ENCODE measurements around the gene IMPA2.

IMPA2 gene

DNA sequence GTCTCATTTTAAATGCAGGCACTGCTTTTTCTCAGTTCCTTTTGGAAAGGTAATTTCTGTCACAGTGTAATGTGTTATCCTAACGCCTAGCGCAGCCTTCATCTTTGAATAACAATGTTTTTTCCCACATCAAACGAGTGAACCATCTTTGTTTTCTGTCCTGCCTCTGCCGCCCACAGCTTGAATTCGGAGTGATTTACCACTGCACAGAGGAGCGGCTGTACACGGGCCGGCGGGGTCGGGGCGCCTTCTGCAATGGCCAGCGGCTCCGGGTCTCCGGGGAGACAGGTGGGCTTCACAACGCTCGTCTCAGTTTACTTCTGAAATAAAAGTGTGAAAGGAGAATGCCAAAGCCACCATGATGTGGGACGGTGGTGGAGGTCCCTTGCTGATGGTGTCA is 32.8 kb downstream of the IMPA2 start:
- no peak for DNase-seq (ENCODE audit: extremely low spot score)
- TF ChIP-seq, protein P1, sequence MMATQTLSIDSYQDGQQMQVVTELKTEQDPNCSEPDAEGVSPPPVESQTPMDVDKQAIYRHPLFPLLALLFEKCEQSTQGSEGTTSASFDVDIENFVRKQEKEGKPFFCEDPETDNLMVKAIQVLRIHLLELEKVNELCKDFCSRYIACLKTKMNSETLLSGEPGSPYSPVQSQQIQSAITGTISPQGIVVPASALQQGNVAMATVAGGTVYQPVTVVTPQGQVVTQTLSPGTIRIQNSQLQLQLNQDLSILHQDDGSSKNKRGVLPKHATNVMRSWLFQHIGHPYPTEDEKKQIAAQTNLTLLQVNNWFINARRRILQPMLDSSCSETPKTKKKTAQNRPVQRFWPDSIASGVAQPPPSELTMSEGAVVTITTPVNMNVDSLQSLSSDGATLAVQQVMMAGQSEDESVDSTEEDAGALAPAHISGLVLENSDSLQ (IDR thresholded peaks at IDR 0.05) = no peak
- TF ChIP-seq L3MBTL2 (conservative IDR thresholded peaks at IDR 0.05) (no peak), CTBP1 (IDR thresholded peaks at IDR 0.05; ENCODE audit: borderline replicate concordance) (no peak), SUZ12 (IDR thresholded peaks at IDR 0.05) (no peak), ARNT (IDR thresholded peaks at IDR 0.05) (no peak), ZNF384 (IDR thresholded peaks at IDR 0.05) (no peak), LEF1 (IDR thresholded peaks at IDR 0.05; ENCODE audit: borderline replicate concordance) (no peak), BHLHE40 (IDR thresholded peaks at IDR 0.05; ENCODE audit: borderline replicate concordance) (no peak), TARDBP (IDR thresholded peaks at IDR 0.05) (no peak), NFRKB (IDR thresholded peaks at IDR 0.05) (no peak), HDGF (IDR thresholded peaks at IDR 0.05; ENCODE audit: borderline replicate concordance) (no peak), FOXA1 (IDR thresholded peaks at IDR 0.05) (no peak), FOXK2 (IDR thresholded peaks at IDR 0.05) (no peak), ELF4 (IDR thresholded peaks at IDR 0.05) (no peak), FOXM1 (IDR thresholded peaks at IDR 0.05; ENCODE audit: borderline replicate concordance) (no peak), SP1 (IDR thresholded peaks at IDR 0.05) (no peak)
- ChIA-PET CTCF (no interaction called here), POLR2A (no interaction called here)

DNA sequence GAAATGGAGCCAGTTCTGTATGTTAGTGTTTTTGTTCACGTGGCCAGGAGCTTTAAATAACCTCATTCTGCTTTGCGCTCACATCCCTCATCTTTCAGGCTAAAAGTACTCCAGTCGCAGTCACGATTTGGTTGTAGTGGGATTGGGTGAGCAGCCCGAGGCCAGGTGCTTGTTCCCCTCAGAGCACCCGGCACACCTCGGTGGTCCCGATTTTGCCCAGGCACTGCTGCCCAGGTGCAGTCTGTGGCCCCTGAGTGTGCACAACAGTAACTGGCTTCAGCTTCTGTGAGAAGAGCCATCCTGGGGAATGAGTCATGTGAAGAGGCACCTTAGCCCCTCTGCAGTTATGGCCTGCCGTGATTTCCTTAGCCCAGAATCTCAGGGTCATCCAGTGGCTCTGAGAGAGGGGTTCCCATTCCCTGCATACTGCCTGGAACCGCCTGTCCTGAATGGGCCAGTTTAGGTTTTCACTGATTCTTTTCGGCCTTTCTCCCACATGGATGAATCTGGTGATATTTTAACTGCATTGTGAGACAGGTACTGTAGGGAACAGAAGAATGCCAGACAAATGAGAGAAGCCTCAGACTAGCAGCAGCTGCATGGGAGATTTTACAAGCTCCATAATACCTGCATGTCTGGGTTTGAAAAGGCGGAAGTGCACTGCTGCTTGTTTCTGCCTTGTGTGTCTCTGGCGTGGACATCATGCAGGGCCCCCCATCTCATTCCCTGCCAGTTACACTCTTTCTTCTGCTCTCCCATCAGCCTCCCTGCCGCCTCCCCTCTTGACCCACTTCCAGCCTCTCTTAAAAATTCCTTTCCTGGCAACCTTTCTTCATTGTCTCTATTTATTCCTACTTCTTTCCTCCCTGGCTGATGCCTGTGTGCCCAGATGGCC is 33.5 kb downstream of the IMPA2 start:
- ChIA-PET CTCF (interaction anchor here (1.3 kb wide), 1 partner anchor 24 kb away, joined by 3 read pairs; no protein-coding TSS in a partner anchor), POLR2A (no interaction called here)
- TF ChIP-seq TARDBP (IDR thresholded peaks at IDR 0.05) (no peak), LEF1 (IDR thresholded peaks at IDR 0.05; ENCODE audit: borderline replicate concordance) (no peak), CTBP1 (IDR thresholded peaks at IDR 0.05; ENCODE audit: borderline replicate concordance) (no peak), FOXM1 (IDR thresholded peaks at IDR 0.05; ENCODE audit: borderline replicate concordance) (no peak), SP1 (IDR thresholded peaks at IDR 0.05) (no peak), FOXK2 (IDR thresholded peaks at IDR 0.05) (no peak), ZNF384 (IDR thresholded peaks at IDR 0.05) (no peak), NFRKB (IDR thresholded peaks at IDR 0.05) (no peak), HDGF (IDR thresholded peaks at IDR 0.05; ENCODE audit: borderline replicate concordance) (no peak), FOXA1 (IDR thresholded peaks at IDR 0.05) (no peak), SUZ12 (IDR thresholded peaks at IDR 0.05) (no peak)
- TF ChIP-seq, protein P1 (IDR thresholded peaks at IDR 0.05) = no peak
- no peak for DNase-seq (ENCODE audit: extremely low spot score)

DNA sequence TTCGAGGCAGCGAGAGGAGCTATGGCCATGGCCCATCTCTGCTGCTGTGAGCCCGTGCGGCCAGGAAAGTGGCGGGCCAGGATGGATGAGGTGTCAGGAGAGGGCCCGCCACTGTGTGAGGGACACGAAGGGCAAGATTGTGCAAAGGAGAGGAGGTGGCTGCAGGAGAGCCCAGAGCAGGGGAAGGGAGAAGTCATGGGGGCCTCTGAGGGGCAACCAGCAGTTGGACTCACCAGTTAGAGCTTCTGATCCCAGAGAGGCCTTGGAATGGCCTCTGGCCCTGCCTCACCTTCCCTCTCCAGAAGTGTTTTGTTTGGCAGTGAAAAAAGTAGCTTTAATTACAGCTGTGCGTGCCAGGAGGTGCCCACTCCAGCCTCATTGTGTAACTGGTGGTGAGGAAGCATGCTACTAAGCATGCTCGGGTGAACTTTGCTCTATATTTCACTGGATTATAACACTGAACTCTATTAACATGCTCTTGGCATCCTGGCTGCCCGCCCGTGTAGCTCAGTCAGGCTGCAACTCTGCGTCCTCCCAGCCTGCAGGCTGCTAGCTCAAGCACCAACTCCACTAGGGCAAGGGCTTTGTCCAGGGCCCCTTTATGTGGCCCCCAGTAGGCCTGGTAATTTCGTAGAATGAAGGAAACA is 34.2 kb downstream of the IMPA2 start:
- TF ChIP-seq FOXA1 (IDR thresholded peaks at IDR 0.05) (no peak), HDGF (IDR thresholded peaks at IDR 0.05; ENCODE audit: borderline replicate concordance) (no peak), LEF1 (IDR thresholded peaks at IDR 0.05; ENCODE audit: borderline replicate concordance) (no peak), ZNF384 (IDR thresholded peaks at IDR 0.05) (no peak), L3MBTL2 (conservative IDR thresholded peaks at IDR 0.05) (no peak), FOXK2 (IDR thresholded peaks at IDR 0.05) (no peak), SUZ12 (IDR thresholded peaks at IDR 0.05) (no peak), BHLHE40 (IDR thresholded peaks at IDR 0.05; ENCODE audit: borderline replicate concordance) (no peak), ARNT (IDR thresholded peaks at IDR 0.05) (no peak), SP1 (IDR thresholded peaks at IDR 0.05) (no peak), TARDBP (IDR thresholded peaks at IDR 0.05) (no peak), CTBP1 (IDR thresholded peaks at IDR 0.05; ENCODE audit: borderline replicate concordance) (no peak), FOXM1 (IDR thresholded peaks at IDR 0.05; ENCODE audit: borderline replicate concordance) (no peak)
- POLR2A ChIA-PET = no interaction called here
- no peak for DNase-seq (ENCODE audit: extremely low spot score)
- CTCF ChIA-PET = interaction anchor here (1.3 kb wide), 1 partner anchor 23 kb away, joined by 3 read pairs; no protein-coding TSS in a partner anchor

DNA sequence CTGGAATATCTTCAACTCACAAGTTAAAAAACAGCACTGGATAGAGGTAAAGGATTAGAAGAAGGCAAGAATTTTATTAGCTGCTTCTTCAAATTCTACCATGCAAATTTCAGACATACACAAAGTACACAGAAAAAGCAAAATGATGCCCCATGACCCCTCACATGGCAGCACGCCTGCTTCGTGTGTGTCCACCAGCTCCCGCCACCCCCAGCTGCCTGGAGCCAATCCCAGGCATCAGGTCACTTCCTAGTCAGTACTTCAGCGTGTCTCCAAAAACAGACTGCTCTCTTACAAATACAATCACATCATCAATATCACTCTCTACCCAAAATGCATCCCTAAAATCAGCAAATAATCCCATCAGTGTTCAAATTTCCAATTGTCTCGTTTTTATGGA is 35.8 kb downstream of the IMPA2 start:
- no peak for TF ChIP-seq SUZ12 (IDR thresholded peaks at IDR 0.05)
- no peak for TF ChIP-seq ARNT (IDR thresholded peaks at IDR 0.05)
- TF ChIP-seq FOXK2 (IDR thresholded peaks at IDR 0.05) = no peak
- TF ChIP-seq FOXA1 (IDR thresholded peaks at IDR 0.05) = no peak
- TF ChIP-seq LEF1 (IDR thresholded peaks at IDR 0.05; ENCODE audit: borderline replicate concordance) = no peak
- TF ChIP-seq, protein P1 (IDR thresholded peaks at IDR 0.05) = no peak
- TF ChIP-seq NFRKB (IDR thresholded peaks at IDR 0.05) = no peak
- no peak for TF ChIP-seq SP1 (IDR thresholded peaks at IDR 0.05)
- TF ChIP-seq CTBP1 (IDR thresholded peaks at IDR 0.05; ENCODE audit: borderline replicate concordance) = no peak
- no peak for TF ChIP-seq FOXM1 (IDR thresholded peaks at IDR 0.05; ENCODE audit: borderline replicate concordance)
- ChIA-PET POLR2A (no interaction called here), CTCF (no interaction called here)
- DNase-seq (ENCODE audit: extremely low spot score) = no peak

DNA sequence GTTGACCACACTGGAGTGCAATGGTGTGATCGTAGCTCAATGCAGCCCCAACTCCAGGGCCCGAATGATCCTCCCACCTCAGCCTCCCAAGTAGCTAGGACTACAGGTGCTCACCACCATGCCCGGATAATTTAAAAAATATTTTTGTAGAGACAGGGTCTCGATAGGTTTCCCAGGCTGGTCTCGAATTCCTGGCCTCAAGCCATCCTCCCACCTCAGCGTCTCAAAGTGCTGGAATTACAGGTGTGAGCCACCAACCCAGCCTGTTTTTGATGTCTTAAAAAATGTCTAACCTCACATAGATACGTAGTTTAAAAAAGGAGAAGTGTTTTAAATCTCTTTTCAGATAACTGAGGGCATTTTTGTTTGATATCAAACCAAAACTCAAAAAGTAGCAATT is 37.6 kb downstream of the IMPA2 start:
- no peak for TF ChIP-seq LEF1 (IDR thresholded peaks at IDR 0.05; ENCODE audit: borderline replicate concordance)
- TF ChIP-seq TARDBP (IDR thresholded peaks at IDR 0.05) = no peak
- TF ChIP-seq L3MBTL2 (conservative IDR thresholded peaks at IDR 0.05) = no peak
- TF ChIP-seq FOXA1 (IDR thresholded peaks at IDR 0.05) = no peak
- no peak for TF ChIP-seq ZNF384 (IDR thresholded peaks at IDR 0.05)
- no peak for TF ChIP-seq CTBP1 (IDR thresholded peaks at IDR 0.05; ENCODE audit: borderline replicate concordance)
- no peak for TF ChIP-seq SUZ12 (IDR thresholded peaks at IDR 0.05)
- TF ChIP-seq HDGF (IDR thresholded peaks at IDR 0.05; ENCODE audit: borderline replicate concordance) = no peak
- TF ChIP-seq FOXM1 (IDR thresholded peaks at IDR 0.05; ENCODE audit: borderline replicate concordance) = no peak
- TF ChIP-seq FOXK2 (IDR thresholded peaks at IDR 0.05) = no peak
- TF ChIP-seq, protein P1 (IDR thresholded peaks at IDR 0.05) = no peak
- no peak for TF ChIP-seq ARNT (IDR thresholded peaks at IDR 0.05)
- no peak for TF ChIP-seq NFRKB (IDR thresholded peaks at IDR 0.05)
- no peak for TF ChIP-seq ELF4 (IDR thresholded peaks at IDR 0.05)
- no peak for TF ChIP-seq BHLHE40 (IDR thresholded peaks at IDR 0.05; ENCODE audit: borderline replicate concordance)
- CTCF ChIA-PET = no interaction called here
- POLR2A ChIA-PET = no interaction called here
- DNase-seq (ENCODE audit: extremely low spot score) = no peak

Data from HEK293T (cell line).